Upper lobe of left lung (tissue), 6 donors: ENCODE results near the gene UQCC2. TPM values are rescaled to one million over a fixed set of nuclear protein-coding genes. Genes with fewer than 3 reads are reported as not detected.

Experiments
- ATAC-seq, 2 donors: fragments of 200-7000 bp; cut with Tn5 transposase; one replicate each; pipeline ENCODE4 v1.9.1; 2022; ENCODE audit warnings: mild to moderate bottlenecking in 2 of 2, moderate library complexity in 2 of 2; ENCODE audit not compliant: low FRiP score in 2 of 2
- DNase-seq, 2 donors: peaks; one replicate each; pipeline ENCODE4 v3.0.0-alpha.2; 2019 to 2020
- H3K27ac ChIP-seq, 4 donors: fragments of 200-600 bp; sonication (generic); one replicate each; pipeline ENCODE4 v1.5.1; 2016 to 2019
- H3K27me3 ChIP-seq, 4 donors: fragments of 200-600 bp; sonication (generic); one replicate each; pipeline ENCODE4 v1.5.1; 2017 to 2019
- H3K36me3 ChIP-seq, 4 donors: fragments of 200-600 bp; sonication (generic); one replicate each; pipeline ENCODE4 v1.5.1; 2016 to 2019
- H3K4me1 ChIP-seq, 4 donors: fragments of 200-600 bp; sonication (generic); one replicate each; pipeline ENCODE4 v1.5.1; 2018 to 2019
- H3K4me3 ChIP-seq, 4 donors: fragments of 200-600 bp; sonication (generic); one replicate each; pipeline ENCODE4 v1.5.1; 2017 to 2019; ENCODE audit warnings: mild to moderate bottlenecking in 2 of 4, moderate library complexity in 1 of 4
- H3K9me3 ChIP-seq, 4 donors: fragments of 200-600 bp; sonication (generic); one replicate each; pipeline ENCODE4 v1.5.1; 2018 to 2019
- EP300 ChIP-seq, 4 donors: sonication (generic); formaldehyde crosslinking; IDR thresholded peaks; one replicate each; pipeline ENCODE4 v1.5.1; 2017; ENCODE audit warnings: antibody characterized with exemption in 4 of 4, control low read depth in 2 of 4
- POLR2A ChIP-seq, 4 donors: fragments of 450-650 bp; IDR thresholded peaks; one replicate each; pipeline ENCODE4 v1.5.1; 2016 to 2017; ENCODE audit warnings: antibody characterized with exemption in 4 of 4, mild to moderate bottlenecking in 2 of 4
- POLR2AphosphoS5 ChIP-seq, 2 donors: sonication (generic); formaldehyde crosslinking; IDR thresholded peaks; one replicate each; pipeline ENCODE4 v1.5.1; 2017; ENCODE audit warnings: antibody characterized with exemption in 2 of 2
- WGBS, 2 donors: methylation state at CpG; one replicate each; pipeline ENCODE4 v1.1.5; 2017 to 2018; 5-methylcytosine and 5-hydroxymethylcytosine counted together
- total RNA-seq, 6 donors: library from RNA; depleted of rRNA in 4 of 6; stranded (reverse); fragments of >200 nt in 4 of 6; gene quantifications; one replicate each; pipeline versions ENCODE4 v1.1.0 to v1.2.1, GENCODE V29; 2016 to 2021
- TF ChIP-seq, protein P1 (sequence below), 6 experiments: fragments of 450-650 bp in 4 of 6; fragments of 200-600 bp in 2 of 6; sonication (generic) in 2 of 6; IDR thresholded peaks; one replicate each; pipeline ENCODE4 v1.5.1; 2016 to 2019; ENCODE audit warnings: antibody characterized with exemption in 6 of 6
- donor health status: DM: no; HTN: no; CAD: no; lungs with moderate emphysema.
- donor health status: DM: no; HTN: yes; CAD: no; lungs with severe emphysema.

UQCC2 gene
- total RNA-seq, 6 donors from 2014 or later: 8.9 to 53.0 (median 18.2) TPM

DNA sequence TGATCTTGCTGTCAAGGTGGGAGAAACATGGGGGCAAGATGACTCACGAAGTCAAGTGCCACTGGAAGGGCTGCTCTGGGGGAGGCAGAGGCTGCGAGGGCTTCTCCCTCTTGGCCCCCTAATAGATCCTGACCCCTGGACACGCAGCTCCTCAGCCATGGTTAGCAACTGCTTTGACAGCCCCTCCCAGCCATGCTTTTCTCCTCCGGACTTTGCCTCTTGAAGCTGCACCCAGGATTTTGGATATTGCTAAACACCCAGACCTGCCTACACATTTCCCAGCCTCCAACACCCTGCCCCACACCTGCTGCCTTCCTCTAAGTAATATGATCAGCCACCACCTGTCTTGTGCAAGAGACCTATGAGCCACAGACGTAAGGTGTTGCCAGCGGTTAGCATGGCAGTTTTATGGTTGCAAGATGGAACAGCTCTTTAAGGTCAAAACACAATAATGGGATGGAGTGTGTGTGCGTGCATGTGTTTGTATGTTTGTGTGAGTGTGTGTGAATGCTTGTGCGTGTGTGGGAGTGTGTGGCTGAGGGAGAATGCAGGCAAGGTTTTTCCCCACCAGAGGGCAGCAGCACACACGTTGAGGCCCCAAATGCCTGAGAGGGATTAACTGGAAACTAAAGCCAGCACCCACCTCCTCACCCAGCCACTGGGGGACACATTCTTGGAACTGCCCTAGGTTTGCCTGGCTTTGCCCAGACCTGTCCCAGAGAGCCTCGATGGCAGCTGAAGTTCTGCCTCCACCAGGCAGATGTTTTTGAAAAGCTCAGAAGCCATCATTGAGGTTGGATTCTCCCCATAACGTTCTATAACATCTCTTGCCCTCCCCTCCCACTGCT is 32.7 kb upstream of the UQCC2 start:
- TF ChIP-seq POLR2AphosphoS5 (IDR thresholded peaks at IDR 0.05) (no peak), EP300 (IDR thresholded peaks at IDR 0.05) (no peak)
- TF ChIP-seq, protein P1, sequence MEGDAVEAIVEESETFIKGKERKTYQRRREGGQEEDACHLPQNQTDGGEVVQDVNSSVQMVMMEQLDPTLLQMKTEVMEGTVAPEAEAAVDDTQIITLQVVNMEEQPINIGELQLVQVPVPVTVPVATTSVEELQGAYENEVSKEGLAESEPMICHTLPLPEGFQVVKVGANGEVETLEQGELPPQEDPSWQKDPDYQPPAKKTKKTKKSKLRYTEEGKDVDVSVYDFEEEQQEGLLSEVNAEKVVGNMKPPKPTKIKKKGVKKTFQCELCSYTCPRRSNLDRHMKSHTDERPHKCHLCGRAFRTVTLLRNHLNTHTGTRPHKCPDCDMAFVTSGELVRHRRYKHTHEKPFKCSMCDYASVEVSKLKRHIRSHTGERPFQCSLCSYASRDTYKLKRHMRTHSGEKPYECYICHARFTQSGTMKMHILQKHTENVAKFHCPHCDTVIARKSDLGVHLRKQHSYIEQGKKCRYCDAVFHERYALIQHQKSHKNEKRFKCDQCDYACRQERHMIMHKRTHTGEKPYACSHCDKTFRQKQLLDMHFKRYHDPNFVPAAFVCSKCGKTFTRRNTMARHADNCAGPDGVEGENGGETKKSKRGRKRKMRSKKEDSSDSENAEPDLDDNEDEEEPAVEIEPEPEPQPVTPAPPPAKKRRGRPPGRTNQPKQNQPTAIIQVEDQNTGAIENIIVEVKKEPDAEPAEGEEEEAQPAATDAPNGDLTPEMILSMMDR (IDR thresholded peaks at IDR 0.05): peak; percentile 85 to 91 (median 88)
- Histone ChIP-seq H3K36me3 (no peaks in the 10 kb centered on the region), H3K9me3 (no peaks in the 10 kb centered on the region), H3K27ac (peak overlapping the region; percentile 60 to 85 (median 80)), H3K4me3 (peak overlapping the region in 3 of 4 donors; percentile 29 to 44 (median 41)), H3K27me3 (no peaks in the 10 kb centered on the region), H3K4me1 (peaks cover 0 to 9% (median 3%) of the 10 kb centered on the region in 4 donors)
- WGBS, 2 donors: 21 to 27% methylated on average over 11 of the region's 11 CpGs
- ATAC-seq (peak; percentile 64 to 80), DNase-seq (peak in 1 of 2 donors; percentile 70)

DNA sequence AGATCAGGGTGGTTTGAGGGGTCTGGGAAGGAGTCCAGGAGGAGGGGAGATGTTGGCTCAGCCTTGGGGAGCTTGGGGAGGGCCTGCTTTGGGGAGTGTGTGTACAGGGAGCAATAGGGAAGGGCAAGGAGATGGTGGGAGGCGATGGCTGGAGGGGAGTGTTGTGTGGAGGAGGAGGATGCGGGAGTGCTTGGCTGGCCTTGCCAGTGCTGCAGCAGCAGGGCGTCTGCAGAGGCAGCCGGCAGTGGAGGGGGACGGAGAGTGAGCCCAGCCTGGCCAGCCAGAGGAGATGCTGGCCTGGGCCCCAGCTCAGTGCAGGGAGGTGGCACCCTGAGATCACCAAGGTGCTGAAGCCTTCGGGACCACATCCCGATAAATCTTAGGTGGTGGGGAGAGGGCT is 31.3 kb upstream of the UQCC2 start:
- DNase-seq (no peak), ATAC-seq (no peak)
- Histone ChIP-seq H3K4me1 (peaks cover 0 to 9% (median 3%) of the 10 kb centered on the region in 4 donors), H3K9me3 (no peaks in the 10 kb centered on the region), H3K4me3 (peak overlapping the region in 1 of 4 donors; percentile 5), H3K27ac (no peak overlapping the region), H3K36me3 (no peaks in the 10 kb centered on the region), H3K27me3 (no peaks in the 10 kb centered on the region)
- WGBS, 2 donors: 62 to 64% methylated on average over 7 of the region's 7 CpGs
- TF ChIP-seq, protein P1 (IDR thresholded peaks at IDR 0.05): no peak
- TF ChIP-seq POLR2AphosphoS5 (IDR thresholded peaks at IDR 0.05): no peak
- TF ChIP-seq POLR2A (IDR thresholded peaks at IDR 0.05): no peak
- no peak for TF ChIP-seq EP300 (IDR thresholded peaks at IDR 0.05)

DNA sequence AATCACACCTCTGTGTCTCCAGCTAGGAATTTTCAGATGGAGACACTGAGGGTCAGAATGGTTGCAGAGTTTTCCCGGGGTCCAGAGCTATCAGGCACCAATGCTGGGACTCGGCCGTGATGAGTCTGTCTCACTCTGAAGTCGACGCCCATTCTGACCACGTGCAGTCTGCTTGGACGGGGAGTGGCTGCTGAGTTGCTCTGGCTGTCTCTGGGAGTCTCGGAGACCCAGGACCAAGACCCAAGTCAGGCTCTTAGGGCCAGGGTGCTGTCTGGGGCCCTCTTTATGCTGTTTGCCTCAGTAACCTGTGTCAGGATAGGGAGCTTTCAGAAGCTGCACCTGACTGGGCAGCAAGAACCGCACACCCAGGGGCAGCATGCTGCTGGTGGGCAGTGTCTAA is 30.6 kb upstream of the UQCC2 start:
- TF ChIP-seq, protein P1 (IDR thresholded peaks at IDR 0.05): no peak
- TF ChIP-seq POLR2AphosphoS5 (IDR thresholded peaks at IDR 0.05) (no peak), EP300 (IDR thresholded peaks at IDR 0.05) (no peak), POLR2A (IDR thresholded peaks at IDR 0.05) (no peak)
- 56 to 73% methylated on average over 8 to 9 of the region's 9 CpGs for WGBS, 2 donors
- Histone ChIP-seq H3K27me3 (no peaks in the 10 kb centered on the region), H3K4me3 (no peak overlapping the region), H3K36me3 (no peaks in the 10 kb centered on the region), H3K4me1 (peaks cover 0 to 9% (median 3%) of the 10 kb centered on the region in 4 donors), H3K9me3 (no peaks in the 10 kb centered on the region), H3K27ac (no peak overlapping the region)
- ATAC-seq (no peak), DNase-seq (no peak)

DNA sequence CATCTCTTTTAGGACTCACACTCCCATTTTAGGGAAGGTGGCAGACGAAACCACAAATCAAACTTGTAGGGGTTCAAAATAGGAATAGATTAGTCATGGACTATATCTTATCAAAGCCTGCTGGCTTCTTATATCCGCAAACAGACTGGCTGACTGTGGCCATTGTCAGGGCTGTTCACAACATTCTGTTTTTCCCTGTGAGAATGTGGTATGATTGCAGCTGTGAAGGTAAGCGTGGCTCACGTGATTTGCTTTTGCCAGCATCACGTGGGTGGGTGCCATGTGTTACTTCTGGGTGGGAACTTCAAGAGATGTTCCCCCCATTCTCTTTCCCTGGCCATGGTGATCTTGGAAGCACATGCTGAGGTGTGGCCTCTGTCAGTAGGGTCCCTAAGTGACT is 29.3 kb upstream of the UQCC2 start:
- whole genome bisulfite sequencing, 2 donors: 87 to 88% methylated on average over 5 of the region's 5 CpGs
- Histone ChIP-seq H3K4me3 (no peak overlapping the region), H3K27me3 (no peaks in the 10 kb centered on the region), H3K9me3 (no peaks in the 10 kb centered on the region), H3K27ac (no peak overlapping the region), H3K4me1 (peaks cover 0 to 9% (median 3%) of the 10 kb centered on the region in 4 donors), H3K36me3 (no peaks in the 10 kb centered on the region)
- DNase-seq: no peak
- no peak for TF ChIP-seq POLR2A (IDR thresholded peaks at IDR 0.05)
- no peak for TF ChIP-seq POLR2AphosphoS5 (IDR thresholded peaks at IDR 0.05)
- no peak for ATAC-seq

DNA sequence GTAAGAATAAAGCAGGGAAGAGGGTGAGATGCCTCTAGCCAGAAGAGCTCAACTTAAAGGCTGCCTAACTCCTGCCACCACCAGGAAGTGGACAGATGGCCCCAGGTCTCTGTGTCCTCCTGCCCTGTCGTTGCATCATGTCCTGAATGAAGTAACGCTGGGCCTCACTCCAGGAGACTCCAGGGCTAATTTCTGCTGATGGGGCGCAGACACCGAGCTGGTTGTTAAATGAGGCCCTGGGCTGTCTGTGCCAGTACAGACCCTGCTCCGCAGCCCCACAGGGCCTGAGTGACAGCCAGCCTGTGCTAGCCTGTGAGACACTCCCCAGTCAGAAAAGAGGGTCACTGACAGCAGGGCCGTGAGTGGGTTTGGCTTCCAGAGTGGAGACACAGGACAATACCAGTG is 28.7 kb upstream of the UQCC2 start:
- ATAC-seq (no peak), DNase-seq (peak in 1 of 2 donors; percentile 53)
- H3K27me3 ChIP-seq: no peaks in the 10 kb centered on the region
- peaks cover 0 to 2% (median under 1%) of the 10 kb centered on the region in 4 donors for H3K36me3 ChIP-seq
- no peaks in the 10 kb centered on the region for H3K9me3 ChIP-seq
- H3K27ac ChIP-seq: no peak overlapping the region
- TF ChIP-seq EP300 (IDR thresholded peaks at IDR 0.05) (no peak), POLR2A (IDR thresholded peaks at IDR 0.05) (no peak), POLR2AphosphoS5 (IDR thresholded peaks at IDR 0.05) (no peak)
- TF ChIP-seq, protein P1 (IDR thresholded peaks at IDR 0.05): no peak
- H3K4me1 ChIP-seq: peaks cover 0 to 9% (median 3%) of the 10 kb centered on the region in 4 donors
- 55 to 72% methylated on average over 3 to 6 of the region's 6 CpGs for WGBS, 2 donors
- H3K4me3 ChIP-seq: no peak overlapping the region
